Right lobe of liver (tissue), 4 donors: ENCODE results near the gene HNRNPD.

Experiments
- CTCF ChIP-seq, 4 donors: fragments of 200-600 bp in 3 of 4; fragments of 450-650 bp in 1 of 4; IDR thresholded peaks; one replicate each; pipeline versions ENCODE4 v1.5.1 to v1.8.0; 2016 to 2022; ENCODE audit warnings: antibody characterized with exemption in 4 of 4, mild to moderate bottlenecking in 2 of 4
- POLR2A ChIP-seq: fragments of 450-650 bp; IDR thresholded peaks from one replicate; pipeline ENCODE4 v1.6.1; 2017; ENCODE audit warnings: antibody characterized with exemption, mild to moderate bottlenecking
- donor health status: DM: no; HTN: no; CAD: no.
- donor health status: DM: no; HTN: no; CAD: no.
- donor health status: DM: no; HTN: yes; CAD: no.

- no peak for TF ChIP-seq CTCF (IDR thresholded peaks at IDR 0.05)
- no peak for TF ChIP-seq POLR2A
Observed at GRCh38 chr4:82352118-82352824, 21.5 kb downstream of the HNRNPD start.
